Measurements from ENCODE around the gene OGN. TPM values are rescaled to one million over a fixed set of nuclear protein-coding genes. Genes with fewer than 3 reads are reported as not detected.

OGN gene
- total RNA-seq, 1 donor from 2014 or later, result not detected

GRCh38 chr9:92426501-92427145 lies 22.2 kb upstream of the OGN start:
- no peaks in the 10 kb centered on the region for H3K27me3 ChIP-seq (ENCODE audit: control insufficient read depth, insufficient read depth, low read length)
- TF ChIP-seq, protein P1, sequence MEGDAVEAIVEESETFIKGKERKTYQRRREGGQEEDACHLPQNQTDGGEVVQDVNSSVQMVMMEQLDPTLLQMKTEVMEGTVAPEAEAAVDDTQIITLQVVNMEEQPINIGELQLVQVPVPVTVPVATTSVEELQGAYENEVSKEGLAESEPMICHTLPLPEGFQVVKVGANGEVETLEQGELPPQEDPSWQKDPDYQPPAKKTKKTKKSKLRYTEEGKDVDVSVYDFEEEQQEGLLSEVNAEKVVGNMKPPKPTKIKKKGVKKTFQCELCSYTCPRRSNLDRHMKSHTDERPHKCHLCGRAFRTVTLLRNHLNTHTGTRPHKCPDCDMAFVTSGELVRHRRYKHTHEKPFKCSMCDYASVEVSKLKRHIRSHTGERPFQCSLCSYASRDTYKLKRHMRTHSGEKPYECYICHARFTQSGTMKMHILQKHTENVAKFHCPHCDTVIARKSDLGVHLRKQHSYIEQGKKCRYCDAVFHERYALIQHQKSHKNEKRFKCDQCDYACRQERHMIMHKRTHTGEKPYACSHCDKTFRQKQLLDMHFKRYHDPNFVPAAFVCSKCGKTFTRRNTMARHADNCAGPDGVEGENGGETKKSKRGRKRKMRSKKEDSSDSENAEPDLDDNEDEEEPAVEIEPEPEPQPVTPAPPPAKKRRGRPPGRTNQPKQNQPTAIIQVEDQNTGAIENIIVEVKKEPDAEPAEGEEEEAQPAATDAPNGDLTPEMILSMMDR (IDR thresholded peaks at IDR 0.05; ENCODE audit: insufficient read depth, low read length, severe bottlenecking), result no peak
- FAIRE-seq, result no peak
- H3K36me3 ChIP-seq (ENCODE audit: control insufficient read depth, insufficient read depth, low read length), result no peaks in the 10 kb centered on the region
- no peak overlapping the region for H3K4me3 ChIP-seq (ENCODE audit: low read depth, low read length)
- DNase-seq (ENCODE audit: low read depth), result no peak

GRCh38 chr9:92425474-92425873 lies 21.1 kb upstream of the OGN start:
- H3K36me3 ChIP-seq (ENCODE audit: control insufficient read depth, insufficient read depth, low read length), result no peaks in the 10 kb centered on the region
- no peak for FAIRE-seq
- no peak overlapping the region for H3K4me3 ChIP-seq (ENCODE audit: low read depth, low read length)
- no peak for DNase-seq (ENCODE audit: low read depth)
- H3K27me3 ChIP-seq (ENCODE audit: control insufficient read depth, insufficient read depth, low read length), result no peaks in the 10 kb centered on the region
- TF ChIP-seq, protein P1 (IDR thresholded peaks at IDR 0.05; ENCODE audit: insufficient read depth, low read length, severe bottlenecking), result no peak

DNA sequence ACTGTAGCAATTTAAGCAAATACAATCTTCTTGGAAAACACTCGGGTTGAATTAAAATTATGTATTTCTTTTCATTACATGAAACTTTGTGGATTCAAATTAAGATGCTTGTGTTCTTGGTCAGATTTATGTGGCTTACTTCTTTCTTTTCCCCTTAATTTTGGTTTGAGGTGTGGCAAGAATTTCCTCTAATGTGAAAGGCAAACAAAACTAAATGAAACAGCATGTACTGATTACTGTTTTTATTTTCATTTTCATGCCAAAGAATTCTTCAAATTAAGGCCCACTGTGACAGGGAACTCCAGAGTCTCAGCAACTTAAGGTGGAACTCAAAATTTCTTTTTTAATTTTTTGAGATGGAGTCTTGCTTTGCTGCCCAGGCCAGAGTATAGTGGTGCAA lies 20.0 kb upstream of the OGN start, which contains the start of gene OMD:
OMD (minus strand) TSS at position 132 of the 400 bp plus-strand sequence. CDS start 6,913 bp downstream, outside the sequence.
- Histone ChIP-seq H3K4me3 (ENCODE audit: low read depth, low read length) (no peak within 1 kb of the TSS), H3K27me3 (ENCODE audit: control insufficient read depth, insufficient read depth, low read length) (no peaks in the 10 kb centered on the region), H3K36me3 (ENCODE audit: control insufficient read depth, insufficient read depth, low read length) (no peaks in the 10 kb centered on the region)
- TF ChIP-seq, protein P1 (IDR thresholded peaks at IDR 0.05; ENCODE audit: insufficient read depth, low read length, severe bottlenecking), result no peak
- DNase-seq (ENCODE audit: low read depth) (no peak), FAIRE-seq (no peak)

GRCh38 chr9:92423612-92424011 lies 19.2 kb upstream of the OGN start:
- FAIRE-seq (no peak), DNase-seq (ENCODE audit: low read depth) (no peak)
- TF ChIP-seq, protein P1 (IDR thresholded peaks at IDR 0.05; ENCODE audit: insufficient read depth, low read length, severe bottlenecking), result no peak
- Histone ChIP-seq H3K4me3 (ENCODE audit: low read depth, low read length) (no peak overlapping the region), H3K36me3 (ENCODE audit: control insufficient read depth, insufficient read depth, low read length) (no peaks in the 10 kb centered on the region), H3K27me3 (ENCODE audit: control insufficient read depth, insufficient read depth, low read length) (no peaks in the 10 kb centered on the region)

DNA sequence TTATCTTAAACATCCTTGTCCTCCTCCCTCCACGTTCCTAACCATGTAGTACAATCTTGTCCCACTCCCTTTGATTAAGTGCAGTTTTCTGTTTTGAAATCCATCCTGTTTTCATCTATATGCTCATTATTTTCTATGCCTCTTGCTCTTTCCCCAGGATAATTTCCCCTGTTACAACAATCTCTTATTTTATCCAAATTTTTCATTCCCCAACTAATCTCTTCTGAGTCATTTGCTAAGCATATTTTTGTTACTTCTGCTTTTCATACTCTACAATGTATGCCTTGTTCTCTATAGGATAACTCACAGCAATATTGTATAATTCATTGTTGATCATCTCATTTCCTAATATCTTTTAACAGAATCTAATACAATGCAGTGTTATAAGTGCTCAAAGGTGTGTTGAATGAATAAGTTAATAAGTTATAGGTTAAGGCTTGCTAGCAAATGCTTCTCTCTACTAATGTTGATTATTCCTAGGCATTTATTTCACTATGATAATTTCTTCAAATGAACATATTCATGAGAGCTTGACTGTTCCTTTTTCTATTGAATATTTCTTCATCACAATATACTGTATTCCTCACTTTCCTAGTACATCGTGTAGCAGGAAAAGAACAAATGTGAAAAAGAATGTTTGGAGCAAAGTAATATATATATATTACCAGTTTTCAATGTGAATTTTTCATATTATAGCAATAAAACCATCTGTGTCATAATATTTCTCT lies 18.4 kb upstream of the OGN start:
- no peaks in the 10 kb centered on the region for H3K27me3 ChIP-seq (ENCODE audit: control insufficient read depth, insufficient read depth, low read length)
- FAIRE-seq, result no peak

More for the DNA sequence above, 18.4 kb upstream of the OGN start:
- no peak for DNase-seq (ENCODE audit: low read depth)
- Histone ChIP-seq H3K4me3 (ENCODE audit: low read depth, low read length) (no peak overlapping the region), H3K36me3 (ENCODE audit: control insufficient read depth, insufficient read depth, low read length) (no peaks in the 10 kb centered on the region)
- TF ChIP-seq, protein P1 (IDR thresholded peaks at IDR 0.05; ENCODE audit: insufficient read depth, low read length, severe bottlenecking), result no peak

Data from bronchial epithelial cell (primary cell).